ENCODE measurements around the gene ZNF385A.

- TF ChIP-seq CTCF (IDR thresholded peaks at IDR 0.05; ENCODE audit: extremely low read depth in 1 of 2, insufficient read depth in 1 of 2, low read depth in 1 of 2, low read length in 2 of 2) (no peak), MAX (IDR thresholded peaks at IDR 0.05; ENCODE audit: insufficient read depth, insufficient read length) (no peak)
Observed at GRCh38 chr12:54389607-54390175, 5.2 kb upstream of the ZNF385A start.

All from endothelial cell of umbilical vein (primary cell).